Common myeloid progenitor, CD34-positive (primary cell): ENCODE data around the gene PFN1.
A peak's percentile ranks its signal among the peaks of the same experiment; 100 is the strongest.

Experiments used
- CTCF ChIA-PET: fragments of 350-600 bp; sonication (Branson Sonifier 250); formaldehyde crosslinking; loops from one replicate; lab custom pipeline; 2021; ENCODE audit warnings: antibody characterized with exemption; lab: Charles Lee
- POLR2A ChIA-PET: fragments of 350-600 bp; sonication (Branson Sonifier 250); formaldehyde crosslinking; loops from one replicate; lab custom pipeline; 2021; ENCODE audit warnings: antibody characterized with exemption; lab: Charles Lee
- DNase-seq, 3 donors: peaks; one replicate each; pipeline versions ENCODE4 v3.0.0 to v3.0.0-alpha.2; 2013
- H3K27ac ChIP-seq, 2 experiments: 1 replicate in 1 of 2; 2 replicates in 1 of 2; pipeline ENCODE4 v1.7.0; 2013; ENCODE audit warnings: inconsistent platforms in 2 of 2, low read length in 2 of 2, mild to moderate bottlenecking in 2 of 2, low read depth in 1 of 2, moderate library complexity in 1 of 2; ENCODE audit not compliant: severe bottlenecking in 2 of 2, insufficient read depth in 1 of 2, poor library complexity in 1 of 2
- H3K27me3 ChIP-seq, 5 experiments: replicated peaks in 2 of 5; 1 replicate in 3 of 5; 2 replicates in 2 of 5; pipeline versions ENCODE4 v1.6.1 to v1.7.0; 2013; ENCODE audit warnings: low read length in 4 of 5, mild to moderate bottlenecking in 2 of 5, moderate library complexity in 2 of 5, inconsistent platforms in 1 of 5; ENCODE audit not compliant: insufficient read depth in 5 of 5, control insufficient read depth in 4 of 5
- H3K36me3 ChIP-seq, 4 experiments: 1 replicate in 2 of 4; 2 replicates in 2 of 4; pipeline versions ENCODE4 v1.6.1 to v1.7.0; 2013; ENCODE audit warnings: low read length in 3 of 4, control low read depth in 1 of 4, mild to moderate bottlenecking in 1 of 4; ENCODE audit not compliant: control insufficient read depth in 4 of 4, insufficient read depth in 4 of 4
- H3K4me1 ChIP-seq, 4 experiments: 1 replicate in 3 of 4; 2 replicates in 1 of 4; pipeline versions ENCODE4 v1.6.1 to v1.7.1; 2013; ENCODE audit warnings: low read length in 3 of 4, mild to moderate bottlenecking in 3 of 4, control low read depth in 1 of 4, inconsistent platforms in 1 of 4, moderate library complexity in 1 of 4; ENCODE audit not compliant: control insufficient read depth in 4 of 4, insufficient read depth in 4 of 4; ENCODE audit errors: control extremely low read depth in 1 of 4
- H3K4me3 ChIP-seq, 7 experiments: 1 replicate in 4 of 7; 2 replicates in 3 of 7; pipeline versions ENCODE4 v1.5.1 to v1.7.0; 2013; ENCODE audit warnings: mild to moderate bottlenecking in 7 of 7, low read length in 6 of 7, moderate library complexity in 6 of 7, inconsistent platforms in 2 of 7, low read depth in 2 of 7, control low read depth in 1 of 7; ENCODE audit not compliant: insufficient read depth in 4 of 7, control insufficient read depth in 1 of 7; ENCODE audit errors: extremely low read depth in 1 of 7
- H3K9me3 ChIP-seq, 5 experiments: 1 replicate in 4 of 5; 2 replicates in 1 of 5; pipeline versions ENCODE4 v1.6.1 to v1.7.1; 2013; ENCODE audit warnings: low read length in 4 of 5, mild to moderate bottlenecking in 2 of 5, inconsistent platforms in 1 of 5, low read depth in 1 of 5, moderate library complexity in 1 of 5; ENCODE audit not compliant: control insufficient read depth in 4 of 5, insufficient read depth in 2 of 5; ENCODE audit errors: control extremely low read depth in 1 of 5
- WGBS: methylation state at CpG from one replicate; pipeline ENCODE4 v1.1.5; 2013; ENCODE audit not compliant: insufficient coverage; 5-methylcytosine and 5-hydroxymethylcytosine counted together

Gene PFN1

GRCh38 chr17:4938688-4939545 is 9.4 kb downstream of the PFN1 start:
- WGBS = 78% methylated on average over 19 of the region's 19 CpGs
- Histone ChIP-seq H3K4me3 (peak overlapping the region; percentile 72 to 97 (median 94)), H3K9me3 (no peaks in the 10 kb centered on the region), H3K4me1 (peaks cover 12 to 89% (median 61%) of the 10 kb centered on the region in 4 experiments), H3K27ac (peak overlapping the region; percentile 87 to 96), H3K27me3 (no peaks in the 10 kb centered on the region), H3K36me3 (peaks cover 0 to 44% (median 23%) of the 10 kb centered on the region in 4 experiments)
- CTCF ChIA-PET = interaction anchor here (1.0 to 2.5 kb wide), 9 partner anchors 10 to 149 kb away, joined by 3 to 16 read pairs (median 4); partner anchors contain the start of genes CHRNE, PFN1 and SPAG7
- POLR2A ChIA-PET = interaction anchor here (1.5 to 2.2 kb wide), 3 partner anchors 10 to 58 kb away, joined by 6 to 17 read pairs (median 8); partner anchors contain the start of genes INCA1, KIF1C and PFN1
- no peak for DNase-seq

- H3K27ac ChIP-seq = peak overlapping the region in 1 of 2 experiments; percentile 96
- peak overlapping the region in 1 of 7 experiments; percentile 97 for H3K4me3 ChIP-seq
These were observed 10.2 kb downstream of the PFN1 start for GRCh38 chr17:4938069-4938491.

GRCh38 chr17:4937553-4937952 is 10.8 kb downstream of the PFN1 start:
- H3K4me3 ChIP-seq = no peak overlapping the region
- peaks cover 6 to 87% (median 60%) of the 10 kb centered on the region in 4 experiments for H3K4me1 ChIP-seq
- no peaks in the 10 kb centered on the region for H3K9me3 ChIP-seq
- no peaks in the 10 kb centered on the region for H3K27me3 ChIP-seq
- WGBS = 100% methylated on average over 15 of the region's 16 CpGs
- DNase-seq = no peak
- no peak overlapping the region for H3K27ac ChIP-seq
- ChIA-PET POLR2A (no interaction called here), CTCF (interaction anchor here (1.2 to 1.9 kb wide), 3 partner anchors 9 to 28 kb away, joined by 3 to 8 read pairs (median 8); no protein-coding TSS in a partner anchor)
- H3K36me3 ChIP-seq = peaks cover 0 to 34% (median 14%) of the 10 kb centered on the region in 4 experiments

More at GRCh38 chr17:4938069-4938491, 10.2 kb downstream of the PFN1 start:
- WGBS = 91% methylated on average over 6 of the region's 11 CpGs
- ChIA-PET POLR2A (no interaction called here), CTCF (interaction anchor here (1.1 to 2.4 kb wide), 3 partner anchors 19 to 29 kb away, joined by 6 to 8 read pairs (median 7); partner anchors contain the start of gene SPAG7)
- H3K9me3 ChIP-seq = no peaks in the 10 kb centered on the region
- no peak for DNase-seq
- H3K27me3 ChIP-seq = no peaks in the 10 kb centered on the region
- H3K4me1 ChIP-seq = peaks cover 6 to 87% (median 60%) of the 10 kb centered on the region in 4 experiments
- H3K36me3 ChIP-seq = peaks cover 0 to 40% (median 19%) of the 10 kb centered on the region in 4 experiments

- no peak overlapping the region for H3K4me3 ChIP-seq
- H3K27ac ChIP-seq = no peak overlapping the region
- no peak for DNase-seq
- ChIA-PET CTCF (interaction anchor here (1.1 to 1.9 kb wide), 4 partner anchors 10 to 27 kb away, joined by 3 to 8 read pairs (median 6); partner anchors contain the start of gene ENO3), POLR2A (no interaction called here)
- 95% methylated on average over 3 of the region's 3 CpGs for WGBS
- H3K36me3 ChIP-seq = peaks cover 0 to 28% (median 11%) of the 10 kb centered on the region in 4 experiments
- H3K4me1 ChIP-seq = peaks cover 6 to 83% (median 57%) of the 10 kb centered on the region in 4 experiments
- H3K27me3 ChIP-seq = no peaks in the 10 kb centered on the region
- no peaks in the 10 kb centered on the region for H3K9me3 ChIP-seq
These were observed 11.9 kb downstream of the PFN1 start for GRCh38 chr17:4936436-4936835.

- Histone ChIP-seq H3K9me3 (no peaks in the 10 kb centered on the region), H3K4me1 (peaks cover 3 to 77% (median 56%) of the 10 kb centered on the region in 4 experiments), H3K27ac (no peak overlapping the region), H3K4me3 (no peak overlapping the region), H3K27me3 (no peaks in the 10 kb centered on the region), H3K36me3 (peaks cover 0 to 28% (median 11%) of the 10 kb centered on the region in 4 experiments)
- no peak for DNase-seq
- CTCF ChIA-PET = interaction anchor here (0.9 kb wide), 1 partner anchor 34 kb away, joined by 3 read pairs; no protein-coding TSS in a partner anchor
- POLR2A ChIA-PET = no interaction called here
These were observed 12.7 kb downstream of the PFN1 start for GRCh38 chr17:4935650-4936049.

- Histone ChIP-seq H3K4me1 (peaks cover 3 to 75% (median 55%) of the 10 kb centered on the region in 4 experiments), H3K4me3 (peak overlapping the region in 5 of 7 experiments; percentile 11 to 66 (median 54)), H3K36me3 (peaks cover 0 to 28% (median 11%) of the 10 kb centered on the region in 4 experiments), H3K9me3 (no peaks in the 10 kb centered on the region), H3K27me3 (no peaks in the 10 kb centered on the region), H3K27ac (peak overlapping the region in 1 of 2 experiments; percentile 9)
- CTCF ChIA-PET = interaction anchor here (0.7 to 1.6 kb wide), 5 partner anchors 11 to 33 kb away, joined by 3 to 11 read pairs (median 4); partner anchors contain the start of genes CHRNE and SPAG7
- peak; percentile 52 to 80 (median 73) for DNase-seq
- WGBS = 9% methylated on average over 11 of the region's 14 CpGs
- POLR2A ChIA-PET = interaction anchor here (1.5 kb wide), 1 partner anchor 14 kb away, joined by 4 read pairs; the partner anchor contains the start of gene PFN1
These were observed 14.0 kb downstream of the PFN1 start for GRCh38 chr17:4934173-4934979.
